Fibroblast of pulmonary artery (primary cell): ENCODE data around the gene MCM3AP.

ENCODE experiments used
- DNase-seq: peaks from one replicate; pipeline ENCODE4 v3.0.0-alpha.2; 2010; ENCODE audit warnings: low read depth
- H3K4me3 ChIP-seq: replicated peaks from 2 replicates; pipeline ENCODE4 v1.5.1; 2011; ENCODE audit warnings: low read depth, mild to moderate bottlenecking, control low read depth, low read length, moderate library complexity
- CTCF ChIP-seq: IDR thresholded peaks from 2 replicates; pipeline ENCODE4 v1.5.1; 2011; ENCODE audit warnings: mild to moderate bottlenecking, control low read depth, low read length, inconsistent platforms; ENCODE audit errors: missing control alignments

The MCM3AP gene

GRCh38 chr21:46319186-46319585 lies 33.8 kb upstream of the MCM3AP start:
- H3K4me3 ChIP-seq: no peak overlapping the region
- DNase-seq: no peak
- no peak for TF ChIP-seq CTCF

GRCh38 chr21:46318464-46318845 lies 33.0 kb upstream of the MCM3AP start:
- DNase-seq: no peak
- H3K4me3 ChIP-seq: no peak overlapping the region
- no peak for TF ChIP-seq CTCF

- TF ChIP-seq CTCF: no peak
- no peak overlapping the region for H3K4me3 ChIP-seq
- DNase-seq: no peak
These were observed 32.5 kb upstream of the MCM3AP start for GRCh38 chr21:46317710-46318463.

- TF ChIP-seq CTCF: no peak
- no peak for DNase-seq
- no peak overlapping the region for H3K4me3 ChIP-seq
These were observed 31.4 kb upstream of the MCM3AP start for GRCh38 chr21:46316708-46317324.

- H3K4me3 ChIP-seq: no peak overlapping the region
- no peak for TF ChIP-seq CTCF
- DNase-seq: no peak
These were observed 29.1 kb upstream of the MCM3AP start for GRCh38 chr21:46314441-46315020.

- DNase-seq: no peak
- no peak for TF ChIP-seq CTCF
- no peak overlapping the region for H3K4me3 ChIP-seq
These were observed 27.5 kb upstream of the MCM3AP start for GRCh38 chr21:46312949-46313348.
